GM12878 (cell line): ENCODE data around the gene ZNF672. TPM values are rescaled to one million over a fixed set of nuclear protein-coding genes. Genes with fewer than 3 reads are reported as not detected.
A peak's percentile ranks its signal among the peaks of the same experiment; 100 is the strongest.

ENCODE experiments used
- BCL11A ChIP-seq: IDR thresholded peaks from 2 replicates; pipeline ENCODE4 v1.6.1; 2011; ENCODE audit warnings: low read depth, low read length
- CHD1 ChIP-seq: IDR thresholded peaks from 2 replicates; pipeline ENCODE4 v1.6.1; 2012; ENCODE audit warnings: low read depth, low read length, improper control_type of control experiment
- CHD2 ChIP-seq: IDR thresholded peaks from 2 replicates; pipeline ENCODE4 v1.6.1; 2011; ENCODE audit warnings: low read depth, low read length, improper control_type of control experiment, borderline replicate concordance
- CUX1 ChIP-seq: IDR thresholded peaks from 2 replicates; pipeline ENCODE4 v1.6.1; 2012; ENCODE audit warnings: improper control_type of control experiment, low read depth, low read length; ENCODE audit not compliant: insufficient replicate concordance
- EED ChIP-seq: sonication (generic); IDR thresholded peaks from 2 replicates; pipeline ENCODE4 v1.6.1; 2016; ENCODE audit warnings: antibody characterized with exemption, low read depth
- IRF3 ChIP-seq: fragments of 450-650 bp; IDR thresholded peaks from 2 replicates; pipeline ENCODE4 v1.6.1; 2014; ENCODE audit warnings: mild to moderate bottlenecking
- IRF4 ChIP-seq: IDR thresholded peaks from 2 replicates; pipeline ENCODE4 v1.6.1; 2011; ENCODE audit warnings: low read depth, low read length
- JUND ChIP-seq: IDR thresholded peaks from 2 replicates; pipeline ENCODE4 v1.6.1; 2012; ENCODE audit warnings: low read depth, mild to moderate bottlenecking, low read length, improper control_type of control experiment, moderate library complexity
- MXI1 ChIP-seq: fragments of 150-350 bp; IDR thresholded peaks from 2 replicates; pipeline ENCODE4 v1.6.1; 2011; ENCODE audit warnings: low read depth, mild to moderate bottlenecking, inconsistent platforms, low read length, improper control_type of control experiment
- NR2C2 ChIP-seq: IDR thresholded peaks from 2 replicates; pipeline ENCODE4 v1.6.1; 2011; ENCODE audit warnings: borderline replicate concordance, low read depth; ENCODE audit not compliant: control insufficient read depth, insufficient read length
- NRF1 ChIP-seq: conservative IDR thresholded peaks from 2 replicates; pipeline ENCODE4 v1.6.1; 2011; ENCODE audit warnings: mild to moderate bottlenecking, low read depth, low read length, improper control_type of control experiment
- POU2F2 ChIP-seq: IDR thresholded peaks from 3 replicates; pipeline ENCODE4 v1.6.1; 2011; ENCODE audit warnings: low read depth, mild to moderate bottlenecking, low read length, borderline replicate concordance
- PRDM15 ChIP-seq: fragments of 450-650 bp; formaldehyde crosslinking; IDR thresholded peaks from 2 replicates; pipeline ENCODE4 v1.4.0; 2020; ENCODE audit warnings: mild to moderate bottlenecking, moderate library complexity
- RBBP5 ChIP-seq: fragments of 200-600 bp; sonication (generic); conservative IDR thresholded peaks from 2 replicates; pipeline ENCODE4 v1.6.1; 2016
- SP1 ChIP-seq: IDR thresholded peaks from one replicate; pipeline ENCODE4 v1.6.1; 2011; ENCODE audit warnings: low read depth, low read length
- WRNIP1 ChIP-seq: IDR thresholded peaks from 2 replicates; pipeline ENCODE4 v1.6.1; 2011; ENCODE audit warnings: low read depth, low read length, improper control_type of control experiment, borderline replicate concordance
- YY1 ChIP-seq: IDR thresholded peaks from 2 replicates; pipeline ENCODE4 v1.6.1; 2011; ENCODE audit warnings: low read depth, mild to moderate bottlenecking, low read length
- ZNF274 ChIP-seq: IDR thresholded peaks from one replicate; pipeline ENCODE4 v1.8.0; 2011; ENCODE audit not compliant: insufficient read length, insufficient read depth
- polyA plus RNA-seq, 11 experiments: library from polyadenylated mRNA; depleted of rRNA in 4 of 11; unstranded in 6 of 11; stranded (reverse) in 5 of 11; fragments of >200 nt; fragmentation: Nextera tagmentation in 4 of 11; fragmentation: Illumina TruSeq in 1 of 11; extraction: Ambion mirVana in 4 of 11; extraction: Trizol in 1 of 11; gene quantifications; 1 replicate in 1 of 11; 2 replicates in 10 of 11; pipeline versions ENCODE4 v1.2.1 to v1.2.3, GENCODE V29; 2011 to 2016; ENCODE audit warnings: inconsistent platforms in 2 of 11, missing spikeins in 2 of 11, low read depth in 1 of 11
- total RNA-seq, 4 experiments: library from RNA; depleted of rRNA in 3 of 4; stranded (reverse); fragments of >200 nt in 3 of 4; fragmentation: Illumina TruSeq in 1 of 4; extraction: Trizol in 1 of 4; gene quantifications; 2 replicates each; pipeline versions ENCODE4 v1.2.1 to v1.2.3, GENCODE V29; 2013 to 2021

The ZNF672 gene
- total and polyA plus RNA-seq, 10 of the 15 experiments (the other 5 are each of a cell fraction or from before 2014, with no cell fraction given) = 2.9 to 51.3 (median 39.8) TPM

- TF ChIP-seq PRDM15 (CRISPR knock-in tag) = no peak
- TF ChIP-seq CHD2 = no peak
- TF ChIP-seq IRF4 = no peak
- no peak for TF ChIP-seq BCL11A
- TF ChIP-seq SP1 = peak; percentile 8
- no peak for TF ChIP-seq ZNF274
- TF ChIP-seq EED = no peak
- no peak for TF ChIP-seq WRNIP1
- TF ChIP-seq RBBP5 = 0 out of 2 replicates have a peak, but pooled peaks have one; percentile 35
- TF ChIP-seq POU2F2 = no peak
- no peak; the same call in 1 of the 2 replicates for TF ChIP-seq NRF1
- TF ChIP-seq IRF3 = no peak
- no peak for TF ChIP-seq CHD1
- TF ChIP-seq JUND = no peak
- TF ChIP-seq YY1 = peak; percentile 100
- TF ChIP-seq MXI1 = peak; percentile 60; the same call in 1 of the 2 replicates
- TF ChIP-seq CUX1 = no peak
- TF ChIP-seq NR2C2 = no peak
These were observed 11.9 kb upstream of the ZNF672 start, which contains the start of gene SH3BP5L (continued) for GRCh38 chr1:248825909-248826760.
